PC-9 (cell line): ENCODE measurements around the gene APLN.

ENCODE experiments used
- CTCF ChIP-seq: fragments of 200-600 bp; sonication (generic); conservative IDR thresholded peaks from 2 replicates; pipeline ENCODE4 v1.6.1; 2017; ENCODE audit warnings: mixed run types, antibody characterized with exemption, mild to moderate bottlenecking, moderate library complexity
- EZH2 ChIP-seq: fragments of 200-600 bp; sonication (generic); IDR thresholded peaks from 2 replicates; pipeline ENCODE4 v1.8.0; 2017; ENCODE audit warnings: antibody characterized with exemption, low read depth

- no peak for TF ChIP-seq CTCF
- TF ChIP-seq EZH2, result no peak
Measured at GRCh38 chrX:129667412-129667811, 12.7 kb upstream of the APLN start.
